H1 (cell line): ENCODE measurements around the gene C15orf39. TPM values are rescaled to one million over a fixed set of nuclear protein-coding genes. Genes with fewer than 3 reads are reported as not detected.

Experiments used
- CTCF ChIA-PET: fragments of 300-600 bp; sonication (Branson Sonifier 250); formaldehyde crosslinking; loops from one replicate; lab custom pipeline; 2021; ENCODE audit not compliant: partially characterized antibody; lab: Charles Lee
- POLR2A ChIA-PET: fragments of 300-600 bp; sonication (Branson Sonifier 250); formaldehyde crosslinking; loops from one replicate; lab custom pipeline; 2021; ENCODE audit warnings: inconsistent platforms; ENCODE audit not compliant: partially characterized antibody; lab: Charles Lee
- DNase-seq, 2 experiments: peaks; one replicate each; pipeline versions ENCODE4 v3.0.0 to v3.0.0-alpha.2; 2010 to 2022; ENCODE audit warnings: low spot score in 2 of 2, low read depth in 1 of 2, mixed read lengths in 1 of 2
- FAIRE-seq: peaks from 2 replicates; lab custom pipeline; 2011; peaks lifted over from hg19 to GRCh38; lab: Jason Lieb, UNC
- H2AFZ ChIP-seq: 2 replicates; pipeline ENCODE4 v1.8.1; 2012; ENCODE audit warnings: low read length, inconsistent platforms
- H2AK5ac ChIP-seq: 2 replicates; pipeline ENCODE4 v1.6.1; 2013; ENCODE audit warnings: low read depth, low read length
- H2BK120ac ChIP-seq: replicated peaks from 2 replicates; pipeline ENCODE3; 2013; ENCODE audit warnings: low read depth, low read length, inconsistent platforms
- H2BK12ac ChIP-seq: 2 replicates; pipeline ENCODE4 v1.6.1; 2013; ENCODE audit warnings: low read depth, low read length
- H2BK15ac ChIP-seq: 2 replicates; pipeline ENCODE4 v1.6.1; 2013; ENCODE audit warnings: low read length
- H2BK20ac ChIP-seq: 2 replicates; pipeline ENCODE4 v1.6.1; 2013; ENCODE audit warnings: low read length
- H2BK5ac ChIP-seq: 2 replicates; pipeline ENCODE4 v1.6.1; 2013; ENCODE audit warnings: low read depth, low read length
- H3K14ac ChIP-seq: 2 replicates; pipeline ENCODE4 v1.6.1; 2013; ENCODE audit warnings: inconsistent platforms; ENCODE audit not compliant: insufficient read length
- H3K18ac ChIP-seq: 2 replicates; pipeline ENCODE4 v1.6.1; 2013; ENCODE audit warnings: low read length; ENCODE audit errors: extremely low read depth
- H3K23ac ChIP-seq: 2 replicates; pipeline ENCODE4 v1.6.1; 2013; ENCODE audit warnings: inconsistent platforms; ENCODE audit not compliant: insufficient read length
- H3K23me2 ChIP-seq: 2 replicates; pipeline ENCODE4 v1.6.1; 2013; ENCODE audit warnings: low read depth, low read length
- H3K27ac ChIP-seq: 2 replicates; pipeline ENCODE4 v1.6.1; 2011; ENCODE audit warnings: low read depth, low read length, inconsistent platforms
- H3K27me3 ChIP-seq, 4 experiments: replicated peaks in 1 of 4; 1 replicate in 1 of 4; 2 replicates in 3 of 4; pipeline versions ENCODE4 v1.6.1 to v1.8.1; 2011 to 2013; ENCODE audit warnings: low read length in 3 of 4, mild to moderate bottlenecking in 3 of 4, inconsistent platforms in 2 of 4, mixed read lengths in 2 of 4, moderate library complexity in 1 of 4; ENCODE audit not compliant: control insufficient read depth in 3 of 4, insufficient read depth in 3 of 4; ENCODE audit errors: extremely low read depth in 1 of 4
- H3K36me3 ChIP-seq, 4 experiments: 2 replicates each; pipeline versions ENCODE4 v1.6.1 to v1.8.1; 2011 to 2013; ENCODE audit warnings: mild to moderate bottlenecking in 4 of 4, low read length in 3 of 4, moderate library complexity in 2 of 4, control low read depth in 1 of 4, inconsistent platforms in 1 of 4; ENCODE audit not compliant: insufficient read depth in 4 of 4, control insufficient read depth in 2 of 4
- H3K4ac ChIP-seq: replicated peaks from 2 replicates; pipeline ENCODE3; 2013; ENCODE audit warnings: low read length, low read depth, mixed read lengths, inconsistent platforms; ENCODE audit not compliant: insufficient read length
- H3K4me1 ChIP-seq, 4 experiments: replicated peaks in 1 of 4; 1 replicate in 1 of 4; 2 replicates in 3 of 4; pipeline versions ENCODE4 v1.6.1 to v1.8.1; 2011 to 2013; ENCODE audit warnings: low read length in 3 of 4, inconsistent platforms in 2 of 4, mixed read lengths in 1 of 4; ENCODE audit not compliant: insufficient read depth in 4 of 4, control insufficient read depth in 3 of 4
- H3K4me2 ChIP-seq, 2 experiments: 2 replicates each; pipeline versions ENCODE4 v1.6.1 to v1.8.1; 2011 to 2013; ENCODE audit warnings: low read depth in 2 of 2, low read length in 2 of 2, control low read depth in 1 of 2, inconsistent platforms in 1 of 2, mild to moderate bottlenecking in 1 of 2; ENCODE audit not compliant: insufficient read depth in 1 of 2
- H3K4me3 ChIP-seq, 4 experiments: fragments of 200-600, 300-600 bp in 1 of 4; sonication (generic), shearing (Covaris generic), sonication (Bioruptor Twin) in 1 of 4; 2 replicates each; pipeline versions ENCODE4 v1.5.1 to v1.8.1; 2011 to 2016; ENCODE audit warnings: low read length in 4 of 4, low read depth in 3 of 4, control low read depth in 2 of 4, inconsistent platforms in 2 of 4, mild to moderate bottlenecking in 2 of 4, mixed read lengths in 1 of 4, moderate library complexity in 1 of 4; ENCODE audit not compliant: insufficient read depth in 2 of 4; ENCODE audit errors: extremely low read depth in 1 of 4
- H3K56ac ChIP-seq: replicated peaks from 2 replicates; pipeline ENCODE3; 2013; ENCODE audit warnings: low read depth, mild to moderate bottlenecking, mixed read lengths, low read length, inconsistent platforms; ENCODE audit not compliant: insufficient read length
- H3K79me1 ChIP-seq: 2 replicates; pipeline ENCODE4 v1.6.1; 2013; ENCODE audit warnings: low read depth, low read length, control low read depth
- H3K79me2 ChIP-seq, 2 experiments: 2 replicates each; pipeline versions ENCODE4 v1.6.1 to v1.8.1; 2012 to 2013; ENCODE audit warnings: low read length in 2 of 2, mild to moderate bottlenecking in 2 of 2, inconsistent platforms in 1 of 2; ENCODE audit not compliant: insufficient read depth in 2 of 2, control insufficient read depth in 1 of 2
- H3K9ac ChIP-seq, 4 experiments: replicated peaks in 1 of 4; 1 replicate in 1 of 4; 2 replicates in 3 of 4; pipeline versions ENCODE4 v1.6.1 to v1.8.1; 2011 to 2013; ENCODE audit warnings: low read depth in 3 of 4, low read length in 3 of 4, control low read depth in 2 of 4, mild to moderate bottlenecking in 2 of 4, moderate library complexity in 2 of 4, inconsistent platforms in 1 of 4; ENCODE audit errors: extremely low read depth in 1 of 4
- H3K9me3 ChIP-seq, 2 experiments: 2 replicates each; pipeline versions ENCODE4 v1.6.1 to v1.8.1; 2012 to 2013; ENCODE audit warnings: mild to moderate bottlenecking in 2 of 2, moderate library complexity in 2 of 2, control low read depth in 1 of 2, inconsistent platforms in 1 of 2, low read depth in 1 of 2, low read length in 1 of 2, mixed read lengths in 1 of 2; ENCODE audit not compliant: insufficient read depth in 2 of 2
- H4K20me1 ChIP-seq, 2 experiments: replicated peaks in 1 of 2; 2 replicates each; pipeline versions ENCODE3 to v1.8.1; 2011 to 2013; ENCODE audit warnings: inconsistent platforms in 2 of 2, low read length in 2 of 2, mild to moderate bottlenecking in 1 of 2; ENCODE audit not compliant: insufficient read depth in 2 of 2, control insufficient read depth in 1 of 2
- H4K5ac ChIP-seq: 2 replicates; pipeline ENCODE4 v1.6.1; 2013; ENCODE audit warnings: low read length, low read depth, mixed read lengths, inconsistent platforms; ENCODE audit not compliant: insufficient read length
- H4K8ac ChIP-seq: 2 replicates; pipeline ENCODE4 v1.8.0; 2013; ENCODE audit warnings: mild to moderate bottlenecking, moderate library complexity, low read length, inconsistent platforms; ENCODE audit not compliant: insufficient read depth; ENCODE audit errors: extremely low read depth
- H4K91ac ChIP-seq: replicated peaks from 2 replicates; pipeline ENCODE3; 2013; ENCODE audit warnings: low read length, mixed read lengths, inconsistent platforms; ENCODE audit not compliant: insufficient read length
- ATF3 ChIP-seq: IDR thresholded peaks from 2 replicates; pipeline ENCODE4 v1.6.1; 2011; ENCODE audit warnings: low read depth, mild to moderate bottlenecking, low read length; ENCODE audit not compliant: insufficient read depth
- CHD1 ChIP-seq: IDR thresholded peaks from 2 replicates; pipeline ENCODE4 v1.6.1; 2012; ENCODE audit warnings: low read depth, low read length, improper control_type of control experiment
- KDM1A ChIP-seq: fragments of 200-600, 300-600 bp; sonication (generic); IDR thresholded peaks from 2 replicates; pipeline ENCODE4 v1.7.1; 2016; ENCODE audit warnings: mild to moderate bottlenecking, low read length, borderline replicate concordance
- POLR2A ChIP-seq, 2 experiments: IDR thresholded peaks; 1 replicate in 1 of 2; 2 replicates in 1 of 2; pipeline ENCODE4 v1.6.1; 2011; ENCODE audit warnings: low read depth in 2 of 2, low read length in 2 of 2, mild to moderate bottlenecking in 2 of 2; ENCODE audit errors: control extremely low read depth in 1 of 2
- POLR2AphosphoS5 ChIP-seq: IDR thresholded peaks from 2 replicates; pipeline ENCODE4 v1.6.1; 2011; ENCODE audit warnings: low read depth, low read length
- RFX5 ChIP-seq: IDR thresholded peaks from 2 replicates; pipeline ENCODE4 v1.6.1; 2011; ENCODE audit warnings: low read depth, low read length, improper control_type of control experiment, borderline replicate concordance
- SIX5 ChIP-seq: IDR thresholded peaks from 2 replicates; pipeline ENCODE4 v1.6.1; 2011; ENCODE audit warnings: mild to moderate bottlenecking, low read depth, low read length
- WGBS, 2 experiments: shearing (Covaris generic) in 1 of 2; methylation state at CpG; one replicate each; pipeline versions ENCODE4 v1.1.6 to v1.1.7; 2013 to 2015; ENCODE audit warnings: low lambda C conversion rate in 2 of 2, mixed read lengths in 2 of 2, inconsistent platforms in 1 of 2, low coverage in 1 of 2, missing lambda C conversion rate in 1 of 2; ENCODE audit not compliant: insufficient replicate concordance in 2 of 2, insufficient coverage in 1 of 2, insufficient read length in 1 of 2; ENCODE audit errors: extremely low coverage in 1 of 2, missing lambda C conversion rate in 1 of 2; 5-methylcytosine and 5-hydroxymethylcytosine counted together
- polyA plus RNA-seq, 7 experiments: library from polyadenylated mRNA; depleted of rRNA in 3 of 7; stranded (reverse) in 5 of 7; unstranded in 2 of 7; fragments of >200 nt in 5 of 7; fragments of 200-250 nt in 2 of 7; gene quantifications; 1 replicate in 5 of 7; 2 replicates in 1 of 7; 4 replicates in 1 of 7; pipeline versions ENCODE4 v1.2.1 to v1.2.3, GENCODE V29; 2011 to 2013; ENCODE audit warnings: missing spikeins in 2 of 7, mixed read lengths in 2 of 7
- total RNA-seq: library from RNA; stranded (reverse); fragmentation: NEBNext Ultra II Directional; extraction: Animal tissue kit (Norgen Biotek cat#: 25700); gene quantifications from 2 replicates; pipeline ENCODE4 v1.2.1, GENCODE V29; 2021

Gene C15orf39
- total and polyA plus RNA-seq, 2 of the 8 experiments (the other 6 are each of a cell fraction or from before 2014, with no cell fraction given), result 13.8 to 38.5 TPM

GRCh38 chr15:75206006-75206405, 4.3 kb downstream of the C15orf39 start:
- no peak overlapping the region for H3K27ac ChIP-seq
- H4K8ac ChIP-seq, result no peak overlapping the region; the same call in 1 of the 2 replicates
- H3K56ac ChIP-seq, result no peak overlapping the region
- H4K5ac ChIP-seq, result no peak overlapping the region
- peaks cover 0 to 25% (median 11%) of the 10 kb centered on the region in 4 experiments; a peak in 6 of 7 replicates for H3K4me1 ChIP-seq
- ChIA-PET CTCF (interaction anchor here (0.8 to 7.6 kb wide), 6 partner anchors 9 to 176 kb away, joined by 3 to 97 read pairs (median 8); no protein-coding TSS in a partner anchor), POLR2A (interaction anchor here (0.8 to 4.0 kb wide), 3 partner anchors 10 to 176 kb away, joined by 3 to 22 read pairs (median 4); no protein-coding TSS in a partner anchor)
- H2BK20ac ChIP-seq, result no peak overlapping the region
- no peak overlapping the region for H2BK5ac ChIP-seq
- no peak overlapping the region for H3K18ac ChIP-seq
- H3K23me2 ChIP-seq, result peaks cover 14% of the 10 kb centered on the region; the same call in 1 of the 2 replicates
- no peak overlapping the region for H2BK120ac ChIP-seq
- DNase-seq, result no peak
- peaks cover 12% of the 10 kb centered on the region for H3K79me1 ChIP-seq
- H2BK15ac ChIP-seq, result no peak overlapping the region
- H3K36me3 ChIP-seq, result peaks cover 18 to 33% (median 26%) of the 10 kb centered on the region in 4 experiments; a peak in 7 of 8 replicates
- FAIRE-seq, result no peak
- no peak overlapping the region for H4K91ac ChIP-seq
- H4K20me1 ChIP-seq, result peaks cover 57 to 59% of the 10 kb centered on the region in 2 experiments
- H2AK5ac ChIP-seq, result no peak overlapping the region
- no peak overlapping the region for H3K23ac ChIP-seq
- H3K9ac ChIP-seq, result no peak overlapping the region
- WGBS, 2 experiments, result 92% methylated on average over 11 of the region's 11 CpGs; no CpG with 5 or more reads in 1 of the 2 experiments
- no peak overlapping the region for H2BK12ac ChIP-seq
- no peak for TF ChIP-seq SIX5
- TF ChIP-seq POLR2A (IDR thresholded peaks at IDR 0.05; ENCODE audit: control extremely low read depth in 1 of 2, low read depth in 2 of 2, low read length in 2 of 2), result no peak
- TF ChIP-seq KDM1A, result no peak
- no peak for TF ChIP-seq POLR2AphosphoS5
- no peak for TF ChIP-seq CHD1
- no peak for TF ChIP-seq ATF3
- TF ChIP-seq RFX5, result no peak
- no peak overlapping the region for H3K14ac ChIP-seq
- H2AFZ ChIP-seq, result no peak overlapping the region
- no peak overlapping the region for H3K4ac ChIP-seq
- H3K79me2 ChIP-seq, result peaks cover 19 to 74% of the 10 kb centered on the region in 2 experiments; a peak in 3 of 4 replicates
- no peaks in the 10 kb centered on the region for H3K9me3 ChIP-seq
- H3K4me3 ChIP-seq, result no peak overlapping the region
- H3K27me3 ChIP-seq, result peaks cover 0 to 6% (median 2%) of the 10 kb centered on the region in 4 experiments; a peak in 1 of 7 replicates
- H3K4me2 ChIP-seq, result no peak overlapping the region
